ENCODE results near the gene SERINC2.

GRCh38 chr1:31482482-31483011 lies 69.5 kb downstream of the SERINC2 start:
- no peak for TF ChIP-seq CTCF (IDR thresholded peaks at IDR 0.05; ENCODE audit: low read depth, low read length, missing input control)
- no peak for TF ChIP-seq SP1 (IDR thresholded peaks at IDR 0.05)
- TF ChIP-seq TAF1 (conservative IDR thresholded peaks at IDR 0.05) = no peak
- no peak for TF ChIP-seq MAX (IDR thresholded peaks at IDR 0.05)

All from liver (tissue), 3 donors.